SK-N-SH (cell line): ENCODE measurements around the gene ITFG1.

Source experiments
- CTCF ChIP-seq: fragments of 200-600 bp; sonication (generic); IDR thresholded peaks from 2 replicates; pipeline ENCODE4 v1.6.1; 2017; ENCODE audit warnings: antibody characterized with exemption, mild to moderate bottlenecking, moderate library complexity
- EP300 ChIP-seq, 2 experiments: IDR thresholded peaks; 2 replicates each; pipeline versions ENCODE4 v1.4.0 to v1.6.1; 2012; ENCODE audit warnings: borderline replicate concordance in 1 of 2, low read depth in 1 of 2, low read length in 1 of 2
- GABPA ChIP-seq: IDR thresholded peaks from 2 replicates; pipeline ENCODE4 v1.4.0; 2012; ENCODE audit warnings: low read depth, mild to moderate bottlenecking
- MAX ChIP-seq: IDR thresholded peaks from 2 replicates; pipeline ENCODE4 v1.4.0; 2012; ENCODE audit warnings: low read depth
- RCOR1 ChIP-seq: fragments of 150-350 bp; IDR thresholded peaks from 2 replicates; pipeline ENCODE4 v1.6.1; 2017; ENCODE audit warnings: antibody characterized with exemption, low read length
- REST ChIP-seq: IDR thresholded peaks from 2 replicates; pipeline ENCODE4 v1.6.1; 2012; ENCODE audit warnings: mild to moderate bottlenecking, low read depth, low read length, moderate library complexity
- USF2 ChIP-seq: fragments of 150-350 bp; IDR thresholded peaks from 2 replicates; pipeline ENCODE4 v1.6.1; 2017; ENCODE audit warnings: antibody characterized with exemption, low read length, low read depth, borderline replicate concordance
- YY1 ChIP-seq: IDR thresholded peaks from 2 replicates; pipeline ENCODE4 v1.4.0; 2012; ENCODE audit warnings: low read depth, mild to moderate bottlenecking

- no peak for TF ChIP-seq USF2
- TF ChIP-seq EP300 (IDR thresholded peaks at IDR 0.05; ENCODE audit: borderline replicate concordance in 1 of 2, low read depth in 1 of 2, low read length in 1 of 2) = no peak
- no peak for TF ChIP-seq RCOR1
- no peak for TF ChIP-seq YY1
- TF ChIP-seq REST = no peak
- TF ChIP-seq CTCF = no peak
- TF ChIP-seq GABPA = no peak
- TF ChIP-seq MAX = no peak
These were observed 28.9 kb downstream of the ITFG1 start for GRCh38 chr16:47431960-47432359.
